Measurements from ENCODE around the gene SAMD10. TPM values are rescaled to one million over a fixed set of nuclear protein-coding genes. Genes with fewer than 3 reads are reported as not detected.
"Not testable (repeated sequence)": the region's sequence is repeated elsewhere in the genome, so short reads cannot be mapped to it uniquely, and the experiment has no call there.

The SAMD10 gene
- total RNA-seq, 2 donors from 2014 or later: 3.1 to 3.7 TPM

DNA sequence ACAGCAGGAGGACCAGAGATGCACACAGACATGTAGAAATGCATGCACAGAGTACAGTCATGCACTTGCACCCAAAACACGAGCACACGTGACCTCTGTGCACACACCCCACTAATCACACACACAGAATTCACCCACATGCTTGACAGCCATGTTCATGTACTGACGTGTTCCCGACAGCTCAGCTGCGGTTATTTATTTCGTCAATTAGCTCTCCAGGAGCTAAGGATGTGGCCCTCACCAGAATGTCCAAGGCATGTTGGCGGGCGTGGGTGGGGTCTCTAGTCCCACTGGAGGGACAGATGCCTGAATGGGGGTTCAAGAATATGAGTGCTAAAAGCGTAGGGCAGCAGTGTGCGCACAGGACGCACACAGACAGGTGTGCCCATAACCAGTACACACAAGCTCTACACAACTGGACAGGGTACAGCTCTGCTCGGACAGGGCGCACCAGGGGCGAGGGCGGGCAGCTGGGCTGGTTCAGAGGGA lies 919 bp upstream of the SAMD10 start:
- no peak for DNase-seq (ENCODE audit: low spot score)
- peak overlapping the region; percentile 75 to 87 for H3K27ac ChIP-seq
- H3K4me1 ChIP-seq: peaks cover 0 to 45% of the 10 kb centered on the region in 2 donors
- peak overlapping the region; percentile 80 to 87 for H3K4me3 ChIP-seq
- peaks cover 12% of the 10 kb centered on the region for H3K36me3 ChIP-seq
- H3K27me3 ChIP-seq: no peaks in the 10 kb centered on the region
- TF ChIP-seq, protein P1, sequence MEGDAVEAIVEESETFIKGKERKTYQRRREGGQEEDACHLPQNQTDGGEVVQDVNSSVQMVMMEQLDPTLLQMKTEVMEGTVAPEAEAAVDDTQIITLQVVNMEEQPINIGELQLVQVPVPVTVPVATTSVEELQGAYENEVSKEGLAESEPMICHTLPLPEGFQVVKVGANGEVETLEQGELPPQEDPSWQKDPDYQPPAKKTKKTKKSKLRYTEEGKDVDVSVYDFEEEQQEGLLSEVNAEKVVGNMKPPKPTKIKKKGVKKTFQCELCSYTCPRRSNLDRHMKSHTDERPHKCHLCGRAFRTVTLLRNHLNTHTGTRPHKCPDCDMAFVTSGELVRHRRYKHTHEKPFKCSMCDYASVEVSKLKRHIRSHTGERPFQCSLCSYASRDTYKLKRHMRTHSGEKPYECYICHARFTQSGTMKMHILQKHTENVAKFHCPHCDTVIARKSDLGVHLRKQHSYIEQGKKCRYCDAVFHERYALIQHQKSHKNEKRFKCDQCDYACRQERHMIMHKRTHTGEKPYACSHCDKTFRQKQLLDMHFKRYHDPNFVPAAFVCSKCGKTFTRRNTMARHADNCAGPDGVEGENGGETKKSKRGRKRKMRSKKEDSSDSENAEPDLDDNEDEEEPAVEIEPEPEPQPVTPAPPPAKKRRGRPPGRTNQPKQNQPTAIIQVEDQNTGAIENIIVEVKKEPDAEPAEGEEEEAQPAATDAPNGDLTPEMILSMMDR (IDR thresholded peaks at IDR 0.05): no peak
- H3K9me3 ChIP-seq: no peaks in the 10 kb centered on the region

DNA sequence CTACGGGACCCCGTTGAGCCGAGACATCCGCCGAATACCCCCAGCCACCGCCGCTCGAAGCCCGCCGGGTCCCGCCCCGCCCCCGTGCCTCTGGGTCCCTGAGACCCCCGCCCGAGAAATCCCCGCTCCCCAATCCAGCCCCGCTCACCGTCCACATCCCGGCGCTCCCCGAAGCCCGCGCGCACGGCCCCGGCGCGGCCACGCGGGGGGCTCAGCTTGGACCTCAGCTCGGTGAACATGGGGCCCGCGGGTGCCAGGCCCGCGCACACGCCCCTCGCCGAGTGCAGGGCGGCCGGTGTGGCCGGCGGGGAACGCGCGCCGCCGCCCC lies 249 bp downstream of the SAMD10 start:
- TF ChIP-seq, protein P1 (IDR thresholded peaks at IDR 0.05): no peak
- peaks cover 0 to 45% of the 10 kb centered on the region in 2 donors for H3K4me1 ChIP-seq
- no peaks in the 10 kb centered on the region for H3K9me3 ChIP-seq
- H3K4me3 ChIP-seq: peak overlapping the region; percentile 46 to 71
- DNase-seq (ENCODE audit: low spot score): no peak
- H3K36me3 ChIP-seq: peaks cover under 1% of the 10 kb centered on the region
- H3K27ac ChIP-seq: peak overlapping the region; percentile 77
- no peaks in the 10 kb centered on the region for H3K27me3 ChIP-seq

DNA sequence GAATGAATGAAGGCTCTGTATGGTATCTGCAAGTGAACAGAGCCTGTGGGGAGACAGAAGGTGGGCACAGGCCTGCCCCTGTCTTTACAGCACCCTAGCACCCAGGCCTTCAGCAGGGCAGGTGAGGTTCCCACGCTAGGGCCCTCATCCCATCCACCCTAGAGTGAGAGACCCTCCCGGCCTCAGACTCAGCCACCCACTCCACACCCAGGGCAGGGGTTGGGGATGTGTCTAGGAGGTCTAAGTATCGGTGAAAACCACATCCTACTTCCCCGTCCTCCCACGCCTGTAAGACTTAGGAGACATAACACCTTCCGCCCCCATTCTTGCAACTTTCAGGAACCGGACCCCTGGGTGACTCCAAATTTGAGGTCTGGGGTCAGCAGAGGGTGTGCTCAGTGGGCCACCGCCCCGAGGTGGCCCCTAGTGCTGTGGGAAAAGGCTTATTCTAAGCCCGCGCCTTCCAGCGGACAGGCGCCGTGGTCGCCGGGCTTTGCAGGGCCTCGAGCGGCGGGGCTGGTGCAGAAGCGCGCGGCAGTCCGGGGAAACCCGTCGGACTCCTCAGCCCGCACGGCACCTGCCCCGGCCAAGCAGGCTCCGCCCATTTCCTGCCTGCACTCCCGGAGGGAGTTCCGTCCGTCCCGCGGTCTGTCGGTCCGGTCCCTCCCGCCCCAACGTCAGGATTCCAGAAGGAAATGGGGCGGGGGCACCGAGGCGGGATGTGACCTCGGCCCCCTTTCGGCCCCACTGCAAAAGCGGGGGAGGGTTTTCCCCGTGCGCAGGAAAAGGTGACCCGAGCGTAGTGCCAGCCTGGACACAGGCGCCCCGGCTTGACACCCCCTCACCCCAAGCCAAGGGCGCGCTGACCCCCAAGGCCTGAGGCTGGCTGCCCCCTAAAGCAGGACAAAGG lies 868 bp downstream of the SAMD10 start:
- H3K36me3 ChIP-seq: no peaks in the 10 kb centered on the region
- peaks cover 0 to 47% of the 10 kb centered on the region in 2 donors for H3K4me1 ChIP-seq
- H3K27ac ChIP-seq: peak overlapping the region; percentile 77
- no peak for DNase-seq (ENCODE audit: low spot score)
- TF ChIP-seq, protein P1 (IDR thresholded peaks at IDR 0.05): no peak
- H3K27me3 ChIP-seq: no peaks in the 10 kb centered on the region
- no peaks in the 10 kb centered on the region for H3K9me3 ChIP-seq
- H3K4me3 ChIP-seq: peak overlapping the region; percentile 46 to 71

DNA sequence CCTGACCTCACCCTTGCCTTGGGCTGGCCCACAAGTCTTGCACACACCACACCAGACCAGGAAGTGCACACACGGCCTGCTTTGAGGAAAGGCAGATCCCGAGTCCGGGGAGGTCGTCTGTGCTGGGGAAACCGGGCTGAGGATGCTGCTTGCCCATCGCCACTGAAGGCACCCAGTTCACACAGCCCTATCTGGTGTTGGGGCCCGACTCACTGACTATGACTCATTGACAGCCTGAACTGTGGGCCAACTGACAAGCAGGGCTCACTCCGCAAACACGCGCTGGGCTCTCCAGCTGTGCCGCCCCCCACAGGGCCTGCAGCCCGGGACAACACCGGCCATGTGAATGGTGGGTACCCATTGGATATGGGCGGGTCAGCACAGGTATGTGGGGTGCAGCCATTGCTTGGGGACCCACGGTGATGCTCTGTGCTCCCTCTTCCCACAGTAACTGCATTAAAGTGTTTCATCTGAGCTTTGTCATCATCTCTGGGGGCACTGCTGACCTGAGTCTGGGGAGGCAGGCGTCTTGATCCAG lies 1.6 kb downstream of the SAMD10 start:
- Histone ChIP-seq H3K36me3 (no peaks in the 10 kb centered on the region), H3K27me3 (no peaks in the 10 kb centered on the region), H3K4me1 (peaks cover 0 to 50% of the 10 kb centered on the region in 2 donors), H3K4me3 (no peak overlapping the region), H3K27ac (no peak overlapping the region), H3K9me3 (no peaks in the 10 kb centered on the region)
- TF ChIP-seq, protein P1 (IDR thresholded peaks at IDR 0.05): no peak
- DNase-seq (ENCODE audit: low spot score): no peak

DNA sequence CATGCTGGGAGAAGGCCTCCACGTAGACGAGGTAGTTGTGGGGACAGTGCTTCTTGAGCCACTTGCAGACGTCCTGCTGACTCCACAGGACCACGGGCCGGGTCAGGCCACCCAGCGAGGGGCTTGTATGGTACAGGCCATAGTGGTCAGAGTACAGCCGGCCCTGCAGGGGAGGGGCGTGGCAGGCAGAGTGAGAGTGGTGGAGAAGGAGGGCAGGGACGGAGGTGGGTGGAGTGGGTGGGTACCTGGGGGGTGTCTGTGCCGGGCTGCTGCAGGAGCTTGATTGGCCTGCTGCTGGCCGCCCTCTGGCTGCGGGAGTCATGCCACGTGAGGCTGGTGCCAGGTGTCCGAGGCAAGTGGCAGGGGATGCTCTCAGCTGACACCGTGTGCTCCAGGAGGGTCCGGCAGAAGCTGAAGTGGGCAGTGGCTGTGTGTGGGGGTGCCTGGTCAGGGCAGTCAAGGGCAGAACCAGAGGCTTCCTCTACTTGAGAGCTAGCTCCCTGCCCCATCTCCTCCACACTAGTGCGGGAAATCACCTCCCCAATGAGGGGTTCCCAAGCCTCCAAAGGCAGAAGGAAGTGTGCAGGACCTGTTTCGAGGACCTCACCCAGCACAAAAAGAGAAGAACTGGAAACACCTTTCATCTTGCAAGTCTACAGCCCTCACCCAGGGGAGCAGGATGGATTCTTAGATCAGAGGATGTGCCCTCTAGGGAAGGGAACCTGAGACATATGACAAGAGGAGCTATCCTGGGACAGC lies 2.3 kb downstream of the SAMD10 start:
- Histone ChIP-seq H3K4me3 (no peak overlapping the region), H3K36me3 (no peaks in the 10 kb centered on the region), H3K9me3 (no peaks in the 10 kb centered on the region), H3K27me3 (no peaks in the 10 kb centered on the region), H3K27ac (no peak overlapping the region), H3K4me1 (peaks cover 0 to 43% of the 10 kb centered on the region in 2 donors)
- TF ChIP-seq, protein P1 (IDR thresholded peaks at IDR 0.05): no peak
- no peak for DNase-seq (ENCODE audit: low spot score)

DNA sequence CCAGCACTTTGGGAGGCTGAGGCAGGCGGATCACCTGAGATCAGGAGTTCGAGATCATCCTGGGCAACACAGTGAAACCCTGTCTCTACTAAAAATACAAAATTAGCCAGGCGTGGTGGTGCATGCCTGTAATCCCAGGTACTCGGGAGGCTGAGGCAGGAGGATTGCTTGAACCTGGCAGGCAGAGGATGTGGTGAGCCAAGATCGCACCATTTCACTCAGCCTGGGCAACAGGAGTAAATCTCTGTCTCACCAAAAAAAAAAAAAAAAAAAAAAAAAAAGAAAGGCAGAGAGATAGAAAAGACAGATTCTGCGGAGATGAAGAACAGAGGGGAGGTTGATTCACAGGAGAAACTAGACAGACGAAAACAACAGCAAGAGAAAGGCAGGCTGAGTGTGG lies 2.9 kb downstream of the SAMD10 start:
- not testable (repeated sequence) for H3K27ac ChIP-seq; H3K36me3 ChIP-seq; H3K27me3 ChIP-seq; DNase-seq (ENCODE audit: low spot score); H3K9me3 ChIP-seq; H3K4me3 ChIP-seq
- H3K4me1 ChIP-seq: peaks cover 0 to 37% of the 10 kb centered on the region in 2 donors
